CD4-positive, alpha-beta memory T cell (primary cell): ENCODE measurements around the gene NUDT2. TPM values are rescaled to one million over a fixed set of nuclear protein-coding genes. Genes with fewer than 3 reads are reported as not detected.
"Not testable (repeated sequence)": the region's sequence is repeated elsewhere in the genome, so short reads cannot be mapped to it uniquely, and the experiment has no call there.

Experiments used
- CTCF ChIA-PET: fragments of 350-600 bp; sonication (Branson Sonifier 250); formaldehyde crosslinking; loops from one replicate; lab custom pipeline; 2021; ENCODE audit warnings: inconsistent platforms; ENCODE audit not compliant: partially characterized antibody; lab: Charles Lee
- POLR2A ChIA-PET: fragments of 350-600 bp; sonication (Branson Sonifier 250); formaldehyde crosslinking; loops from one replicate; lab custom pipeline; 2021; ENCODE audit not compliant: partially characterized antibody; lab: Charles Lee
- DNase-seq, 5 donors: peaks; one replicate each; pipeline versions ENCODE4 v3.0.0 to v3.0.0-alpha.2; 2020 to 2022; ENCODE audit warnings: mixed read lengths in 1 of 5
- H3K27ac ChIP-seq: one replicate; pipeline ENCODE4 v1.7.0; 2013; ENCODE audit warnings: low read depth, low read length
- H3K27me3 ChIP-seq: 2 replicates; pipeline ENCODE4 v1.7.0; 2013; ENCODE audit warnings: mild to moderate bottlenecking, low read length, moderate library complexity; ENCODE audit not compliant: insufficient read depth
- H3K36me3 ChIP-seq: 2 replicates; pipeline ENCODE4 v1.7.0; 2013; ENCODE audit warnings: mild to moderate bottlenecking, low read length, moderate library complexity; ENCODE audit not compliant: insufficient read depth
- H3K4me1 ChIP-seq: 2 replicates; pipeline ENCODE4 v1.7.0; 2013; ENCODE audit warnings: mild to moderate bottlenecking, low read length, moderate library complexity; ENCODE audit not compliant: insufficient read depth
- H3K4me3 ChIP-seq, 2 donors: one replicate each; pipeline ENCODE4 v1.7.0; 2013; ENCODE audit warnings: low read length in 2 of 2, mild to moderate bottlenecking in 1 of 2
- H3K9me3 ChIP-seq, 2 donors: one replicate each; pipeline ENCODE4 v1.7.0; 2013; ENCODE audit warnings: low read length in 2 of 2, control low read depth in 1 of 2; ENCODE audit not compliant: control insufficient read depth in 1 of 2
- H3K27ac Mint-ChIP-seq, 7 donors: one replicate each; pipeline ENCODE4 v1.8.0; 2020 to 2021; ENCODE audit warnings: mixed read lengths in 7 of 7, mild to moderate bottlenecking in 6 of 7, inconsistent platforms in 3 of 7, moderate library complexity in 3 of 7
- H3K27me3 Mint-ChIP-seq, 2 donors: one replicate each; pipeline ENCODE4 v1.8.0; 2020 to 2021; ENCODE audit warnings: mixed read lengths in 2 of 2
- H3K36me3 Mint-ChIP-seq, 2 donors: one replicate each; pipeline ENCODE4 v1.8.0; 2020 to 2021; ENCODE audit warnings: mixed read lengths in 2 of 2, inconsistent platforms in 1 of 2, mild to moderate bottlenecking in 1 of 2
- H3K4me1 Mint-ChIP-seq, 4 donors: one replicate each; pipeline ENCODE4 v1.8.0; 2020 to 2021; ENCODE audit warnings: mixed read lengths in 4 of 4, mild to moderate bottlenecking in 1 of 4
- H3K4me3 Mint-ChIP-seq, 8 donors: one replicate each; pipeline ENCODE4 v1.8.0; 2020 to 2021; ENCODE audit warnings: mixed read lengths in 8 of 8, mild to moderate bottlenecking in 7 of 8, moderate library complexity in 6 of 8, inconsistent platforms in 3 of 8
- H3K9me3 Mint-ChIP-seq, 8 donors: one replicate each; pipeline ENCODE4 v1.8.0; 2020 to 2021; ENCODE audit warnings: mixed read lengths in 8 of 8, mild to moderate bottlenecking in 5 of 8, inconsistent platforms in 3 of 8, moderate library complexity in 1 of 8
- intact Hi-C: fragments of 100-400 bp; cut with micrococcal nuclease; formaldehyde crosslinking; loops from one replicate; pipeline ENCODE4 v1.15.1; 2023
- polyA plus RNA-seq, 2 donors: library from polyadenylated mRNA; unstranded; fragments of 300-500 nt; fragmentation: Illumina TruSeq; gene quantifications; one replicate each; pipeline ENCODE4 v1.2.3, GENCODE V29; 2021
- total RNA-seq, 2 experiments: library from RNA; stranded (reverse); gene quantifications; one replicate each; pipeline ENCODE4 v1.2.3, GENCODE V29; 2021

Gene NUDT2
- total and polyA plus RNA-seq, 4 experiments from 2014 or later, result 21.0 to 29.3 (median 23.6) TPM

DNA sequence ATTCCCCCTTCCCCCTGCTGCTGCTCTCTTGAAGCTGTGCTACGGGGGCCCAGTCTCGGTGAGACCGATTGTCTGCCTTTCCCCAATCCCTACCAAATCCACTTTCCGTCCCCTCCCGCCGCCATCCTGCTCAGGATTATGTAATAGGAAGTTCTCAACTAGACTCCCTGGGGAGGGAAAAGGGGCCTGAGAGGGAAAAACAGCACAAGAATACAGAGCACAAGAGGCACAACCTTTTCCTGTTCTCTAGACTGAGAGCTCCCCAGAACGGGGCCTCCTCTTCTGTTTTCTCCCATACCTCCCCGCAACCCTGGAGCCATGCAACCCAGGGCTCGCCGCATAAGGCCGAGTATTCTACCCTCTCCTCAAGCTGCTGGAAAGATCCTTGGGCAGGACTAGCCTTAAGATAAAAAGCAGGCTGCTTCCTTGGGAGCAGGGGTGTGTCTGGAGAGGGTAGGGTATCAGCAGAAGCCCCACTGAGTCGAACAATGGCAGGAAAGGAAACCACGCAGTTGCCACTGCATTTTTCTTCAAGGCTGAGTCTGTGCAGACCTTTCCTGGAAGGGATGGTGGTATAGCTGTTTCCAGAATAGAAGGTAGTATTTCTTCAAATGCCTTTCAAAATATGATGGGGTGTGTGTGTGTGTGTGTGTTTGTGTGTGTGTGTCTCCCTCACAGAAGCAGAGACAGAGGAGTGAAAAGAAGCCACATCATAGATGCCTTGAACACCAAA lies 34.4 kb downstream of the NUDT2 start:
- POLR2A ChIA-PET, result no interaction called here
- DNase-seq, result no peak
- Mint-ChIP-seq H3K4me1 (peaks cover 0 to 6% (median 3%) of the 10 kb centered on the region in 4 donors), H3K27ac (peak overlapping the region in 1 of 7 donors; percentile 86), H3K36me3 (peaks cover 3 to 27% of the 10 kb centered on the region in 2 donors), H3K4me3 (no peak overlapping the region), H3K9me3 (peaks cover 0 to 4% (median 0%) of the 10 kb centered on the region in 8 donors), H3K27me3 (no peaks in the 10 kb centered on the region)
- H3K4me3 ChIP-seq, result no peak overlapping the region
- no peaks in the 10 kb centered on the region for H3K36me3 ChIP-seq
- H3K9me3 ChIP-seq, result no peaks in the 10 kb centered on the region
- H3K27ac ChIP-seq, result no peak overlapping the region
- H3K4me1 ChIP-seq, result no peaks in the 10 kb centered on the region
- intact Hi-C loops, result no loop called here
- CTCF ChIA-PET, result interaction anchor here (1.5 kb wide), 1 partner anchor 12 kb away, joined by 4 read pairs; no protein-coding TSS in a partner anchor
- no peaks in the 10 kb centered on the region for H3K27me3 ChIP-seq

DNA sequence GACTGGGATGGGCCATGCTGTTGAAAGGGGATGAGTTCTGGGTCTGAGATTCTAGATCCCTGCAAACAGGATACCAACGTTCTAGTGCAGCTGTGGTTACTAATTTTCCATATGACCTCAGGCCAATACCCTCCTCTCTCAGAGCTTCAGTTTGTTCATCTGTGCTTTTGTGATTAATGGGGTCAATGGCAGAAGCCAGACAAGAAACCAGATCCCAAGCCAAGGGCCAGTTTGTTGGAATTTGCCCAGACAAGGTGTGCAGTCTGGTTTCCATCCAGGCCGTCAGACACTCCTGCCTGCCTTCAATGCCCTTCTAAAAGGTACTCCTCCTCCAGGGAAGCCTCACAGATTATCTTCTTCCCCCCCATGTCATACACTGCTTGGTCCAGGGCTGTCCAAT lies 35.9 kb downstream of the NUDT2 start:
- ChIA-PET POLR2A (no interaction called here), CTCF (no interaction called here)
- intact Hi-C loops, result no loop called here
- Histone ChIP-seq H3K27ac (no peak overlapping the region), H3K4me1 (no peaks in the 10 kb centered on the region), H3K27me3 (no peaks in the 10 kb centered on the region), H3K36me3 (no peaks in the 10 kb centered on the region), H3K4me3 (no peak overlapping the region), H3K9me3 (no peaks in the 10 kb centered on the region)
- DNase-seq, result no peak
- Mint-ChIP-seq H3K27ac (no peak overlapping the region), H3K27me3 (no peaks in the 10 kb centered on the region), H3K9me3 (peaks cover 0 to 4% (median 0%) of the 10 kb centered on the region in 8 donors), H3K36me3 (peaks cover 3 to 20% of the 10 kb centered on the region in 2 donors), H3K4me1 (peaks cover 0 to 6% (median 3%) of the 10 kb centered on the region in 4 donors), H3K4me3 (no peak overlapping the region)

DNA sequence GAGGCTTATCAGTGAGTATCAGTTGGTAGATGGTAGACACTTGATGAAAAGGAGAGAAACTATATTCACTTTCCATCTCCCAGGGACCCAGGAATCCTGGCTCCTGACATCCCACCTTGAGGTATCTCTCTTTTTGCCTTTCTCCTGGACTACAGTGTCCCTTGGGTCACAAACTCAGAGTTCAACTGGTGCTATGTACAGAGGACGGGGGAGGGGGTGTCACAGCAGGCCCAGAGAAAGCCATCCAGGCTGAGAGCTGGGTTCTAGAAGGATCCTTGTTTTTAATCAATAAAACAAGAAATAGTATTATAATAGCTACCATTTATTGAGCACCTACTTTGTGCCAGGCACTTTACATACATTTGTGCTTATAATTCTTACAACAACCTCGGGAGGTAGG lies 37.0 kb downstream of the NUDT2 start:
- Mint-ChIP-seq H3K4me3 (no peak overlapping the region), H3K9me3 (peaks cover 0 to 4% (median 0%) of the 10 kb centered on the region in 8 donors), H3K4me1 (peaks cover 0 to 6% (median 3%) of the 10 kb centered on the region in 4 donors), H3K36me3 (peaks cover 3 to 27% of the 10 kb centered on the region in 2 donors), H3K27me3 (no peaks in the 10 kb centered on the region), H3K27ac (no peak overlapping the region)
- Histone ChIP-seq H3K9me3 (no peaks in the 10 kb centered on the region), H3K36me3 (no peaks in the 10 kb centered on the region), H3K4me1 (no peaks in the 10 kb centered on the region), H3K27me3 (no peaks in the 10 kb centered on the region), H3K27ac (no peak overlapping the region), H3K4me3 (no peak overlapping the region)
- ChIA-PET CTCF (interaction anchor here (1.0 to 1.2 kb wide), 2 partner anchors 9 to 13 kb away, joined by 3 read pairs; no protein-coding TSS in a partner anchor), POLR2A (no interaction called here)
- no peak for DNase-seq
- intact Hi-C loops, result no loop called here

DNA sequence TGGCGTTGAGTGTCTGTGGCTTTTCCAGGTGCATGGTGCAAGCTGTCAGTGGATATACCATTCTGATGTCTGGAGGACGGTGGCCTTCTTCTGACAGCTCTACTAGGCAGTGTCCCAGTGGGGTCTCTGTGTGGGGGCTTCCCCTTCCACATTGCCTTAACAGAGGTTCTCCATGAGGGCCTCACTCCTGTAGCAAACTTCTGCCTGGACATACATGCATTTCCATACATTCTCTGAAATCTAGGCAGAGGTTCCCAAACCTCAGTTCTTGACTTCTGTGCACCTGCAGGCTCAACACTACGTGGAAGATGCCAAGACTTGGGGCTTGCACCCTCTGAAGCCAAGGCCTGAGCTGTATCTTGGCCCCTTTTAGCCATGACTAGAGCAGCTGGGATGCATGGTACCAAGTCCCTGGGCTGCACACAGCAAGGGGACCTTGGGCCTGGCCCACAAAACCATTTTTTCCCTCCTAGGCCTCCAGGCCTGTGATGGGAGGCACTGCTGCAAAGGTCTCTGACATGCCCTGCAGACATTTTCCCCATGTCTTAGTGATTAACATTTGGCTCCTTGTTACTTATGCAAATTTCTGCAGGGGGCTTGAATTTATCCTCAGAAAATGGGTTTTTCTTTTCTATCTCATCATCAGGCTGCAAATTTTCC lies 38.5 kb downstream of the NUDT2 start:
- H3K27ac Mint-ChIP-seq, H3K27me3 ChIP-seq, DNase-seq, H3K4me1 ChIP-seq, H3K4me3 Mint-ChIP-seq, H3K4me1 Mint-ChIP-seq, H3K9me3 Mint-ChIP-seq, H3K36me3 ChIP-seq, H3K27ac ChIP-seq, H3K9me3 ChIP-seq, H3K4me3 ChIP-seq, CTCF ChIA-PET, H3K27me3 Mint-ChIP-seq, POLR2A ChIA-PET, intact Hi-C loops: not testable (repeated sequence)
- H3K36me3 Mint-ChIP-seq, result peaks cover 3 to 29% of the 10 kb centered on the region in 2 donors

DNA sequence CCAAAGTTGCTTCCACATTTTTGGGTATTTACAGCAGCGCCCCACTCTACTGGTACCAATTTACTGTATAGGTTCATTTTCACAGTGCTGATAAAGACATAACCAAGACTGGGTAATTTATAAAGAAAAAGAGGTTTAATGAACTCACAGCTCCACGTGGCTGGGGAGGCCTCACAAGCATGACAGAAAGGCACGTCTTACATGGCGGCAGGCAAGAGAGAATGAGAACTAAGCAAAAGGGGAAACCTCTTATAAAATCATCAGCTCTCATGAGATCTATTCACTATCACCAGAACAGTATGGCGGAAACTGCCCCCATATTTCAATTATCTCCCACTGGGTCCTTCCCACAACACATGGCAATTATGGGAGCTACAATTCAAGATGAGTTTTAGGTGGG lies 39.4 kb downstream of the NUDT2 start:
- H3K4me1 ChIP-seq, H3K27me3 ChIP-seq, H3K27ac ChIP-seq, DNase-seq, CTCF ChIA-PET, H3K4me3 Mint-ChIP-seq, H3K4me3 ChIP-seq, H3K9me3 Mint-ChIP-seq, POLR2A ChIA-PET, H3K27ac Mint-ChIP-seq, intact Hi-C loops, H3K36me3 ChIP-seq, H3K4me1 Mint-ChIP-seq, H3K27me3 Mint-ChIP-seq, H3K9me3 ChIP-seq: not testable (repeated sequence)
- H3K36me3 Mint-ChIP-seq, result peaks cover 3 to 30% of the 10 kb centered on the region in 2 donors

DNA sequence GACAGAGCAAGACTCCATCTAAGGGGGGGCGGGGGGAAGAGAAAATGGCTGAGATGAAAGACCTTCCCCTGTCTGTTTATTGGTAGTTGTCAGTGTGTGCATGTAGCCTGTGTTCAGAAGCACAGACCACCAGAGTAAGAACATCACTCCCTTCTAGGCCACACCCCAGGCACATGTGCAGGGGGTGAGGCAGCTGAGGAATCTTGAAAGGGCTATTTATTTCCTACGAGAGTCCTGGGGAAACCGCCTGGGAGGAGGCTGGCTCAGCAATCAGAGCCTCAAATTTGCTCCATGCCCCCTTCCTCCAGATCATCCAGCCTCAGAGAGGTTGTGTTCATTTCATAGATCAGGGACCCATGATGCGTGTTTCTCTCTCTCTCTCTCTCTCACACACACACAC lies 40.3 kb downstream of the NUDT2 start:
- H3K4me3 Mint-ChIP-seq, result no peak overlapping the region
- H3K27ac ChIP-seq, result no peak overlapping the region
- H3K27me3 ChIP-seq, result no peaks in the 10 kb centered on the region
- ChIA-PET POLR2A (no interaction called here), CTCF (no interaction called here)
- no peaks in the 10 kb centered on the region for H3K27me3 Mint-ChIP-seq
- H3K4me3 ChIP-seq, result no peak overlapping the region
- intact Hi-C loops, result no loop called here
- peaks cover 3 to 33% of the 10 kb centered on the region in 2 donors for H3K36me3 Mint-ChIP-seq
- DNase-seq, result no peak
- peaks cover 0 to 4% (median 0%) of the 10 kb centered on the region in 8 donors for H3K9me3 Mint-ChIP-seq
- no peaks in the 10 kb centered on the region for H3K9me3 ChIP-seq
- peak overlapping the region in 1 of 7 donors; percentile 41 for H3K27ac Mint-ChIP-seq
- H3K4me1 ChIP-seq, result no peaks in the 10 kb centered on the region
- H3K4me1 Mint-ChIP-seq, result peaks cover 0 to 2% (median 0%) of the 10 kb centered on the region in 4 donors
- no peaks in the 10 kb centered on the region for H3K36me3 ChIP-seq

DNA sequence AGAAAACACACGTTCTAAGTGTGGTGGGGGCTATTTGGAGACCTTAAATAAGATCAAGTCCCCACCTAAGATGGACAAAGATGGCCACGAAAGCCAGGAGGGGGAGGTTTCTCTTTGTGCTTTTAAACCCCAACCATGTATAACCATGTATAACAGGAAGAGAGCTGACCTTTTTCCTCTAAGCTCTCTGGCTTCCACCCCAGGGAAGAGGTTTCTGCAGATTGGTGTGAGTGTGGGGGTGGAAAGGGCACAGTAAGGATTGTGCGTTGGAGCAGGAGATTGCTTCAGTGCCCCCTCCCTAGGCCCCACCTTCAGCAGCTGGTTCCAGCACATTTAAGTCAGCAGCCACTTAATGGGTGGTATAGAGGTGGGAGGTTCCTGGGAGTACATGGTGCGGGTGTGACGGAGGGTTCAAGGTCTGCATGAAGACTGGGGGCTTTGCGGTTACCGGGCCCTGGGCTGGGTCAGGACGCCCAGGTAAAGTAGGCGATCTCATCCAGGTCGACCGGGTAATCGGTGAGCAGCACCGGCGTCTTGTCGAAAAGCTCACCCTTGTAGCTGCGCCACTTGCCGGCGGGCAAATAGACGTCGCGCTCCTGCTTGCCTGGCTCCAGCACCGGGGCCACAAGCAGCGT lies 41.1 kb downstream of the NUDT2 start:
- peaks cover 0 to 4% (median 0%) of the 10 kb centered on the region in 8 donors for H3K9me3 Mint-ChIP-seq
- ChIA-PET POLR2A (interaction anchor here (0.8 kb wide), 2 partner anchors 10 to 36 kb away, joined by 3 read pairs; no protein-coding TSS in a partner anchor), CTCF (interaction anchor here (0.6 to 1.2 kb wide), 2 partner anchors 9 to 326 kb away, joined by 3 to 5 read pairs; no protein-coding TSS in a partner anchor)
- intact Hi-C loops, result no loop called here
- H3K36me3 Mint-ChIP-seq, result peaks cover 3 to 33% of the 10 kb centered on the region in 2 donors
- H3K4me3 Mint-ChIP-seq, result peak overlapping the region in 2 of 8 donors; percentile 55 to 58
- DNase-seq, result no peak
- Histone ChIP-seq H3K4me3 (no peak overlapping the region), H3K4me1 (peaks cover under 1% of the 10 kb centered on the region), H3K9me3 (no peaks in the 10 kb centered on the region), H3K27ac (no peak overlapping the region), H3K27me3 (no peaks in the 10 kb centered on the region), H3K36me3 (no peaks in the 10 kb centered on the region)
- no peaks in the 10 kb centered on the region for H3K27me3 Mint-ChIP-seq
- peaks cover 3 to 4% (median 4%) of the 10 kb centered on the region in 4 donors for H3K4me1 Mint-ChIP-seq
- H3K27ac Mint-ChIP-seq, result peak overlapping the region in 1 of 7 donors; percentile 14
